ENCODE measurements around the gene CLEC18A.
"Not testable (repeated sequence)": the region's sequence is repeated elsewhere in the genome, so short reads cannot be mapped to it uniquely, and the experiment has no call there.

GRCh38 chr16:70012354-70012753 is 61.2 kb downstream of the CLEC18A start:
- TF ChIP-seq, protein P1, sequence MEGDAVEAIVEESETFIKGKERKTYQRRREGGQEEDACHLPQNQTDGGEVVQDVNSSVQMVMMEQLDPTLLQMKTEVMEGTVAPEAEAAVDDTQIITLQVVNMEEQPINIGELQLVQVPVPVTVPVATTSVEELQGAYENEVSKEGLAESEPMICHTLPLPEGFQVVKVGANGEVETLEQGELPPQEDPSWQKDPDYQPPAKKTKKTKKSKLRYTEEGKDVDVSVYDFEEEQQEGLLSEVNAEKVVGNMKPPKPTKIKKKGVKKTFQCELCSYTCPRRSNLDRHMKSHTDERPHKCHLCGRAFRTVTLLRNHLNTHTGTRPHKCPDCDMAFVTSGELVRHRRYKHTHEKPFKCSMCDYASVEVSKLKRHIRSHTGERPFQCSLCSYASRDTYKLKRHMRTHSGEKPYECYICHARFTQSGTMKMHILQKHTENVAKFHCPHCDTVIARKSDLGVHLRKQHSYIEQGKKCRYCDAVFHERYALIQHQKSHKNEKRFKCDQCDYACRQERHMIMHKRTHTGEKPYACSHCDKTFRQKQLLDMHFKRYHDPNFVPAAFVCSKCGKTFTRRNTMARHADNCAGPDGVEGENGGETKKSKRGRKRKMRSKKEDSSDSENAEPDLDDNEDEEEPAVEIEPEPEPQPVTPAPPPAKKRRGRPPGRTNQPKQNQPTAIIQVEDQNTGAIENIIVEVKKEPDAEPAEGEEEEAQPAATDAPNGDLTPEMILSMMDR (IDR thresholded peaks at IDR 0.05): not testable (repeated sequence)
- not testable (repeated sequence) for TF ChIP-seq POLR2A (IDR thresholded peaks at IDR 0.05)
